A549 (cell line): Measurements from ENCODE around the gene TGM3. TPM values are rescaled to one million over a fixed set of nuclear protein-coding genes. Genes with fewer than 3 reads are reported as not detected.

ENCODE experiments used
- ATAC-seq, 2 experiments: fragments of 200-7000 bp in 1 of 2; fragments of >200 bp in 1 of 2; cut with Nextera tagmentation in 1 of 2; cut with Tn5 transposase in 1 of 2; 3 replicates each; pipeline versions ENCODE4 v1.8.0 to v1.9.1; 2018 to 2020; ENCODE audit warnings: mild to moderate bottlenecking in 1 of 2, moderate library complexity in 1 of 2
- CTCF ChIA-PET: fragments of 300-600 bp; sonication (Branson Sonifier 250); formaldehyde crosslinking; extraction: SDS; loops from one replicate; lab custom pipeline; 2021; ENCODE audit warnings: antibody characterized with exemption, inconsistent platforms; lab: Yijun Ruan, JAX
- POLR2A ChIA-PET: fragments of 350-600 bp; formaldehyde crosslinking; extraction: SDS; loops from one replicate; lab custom pipeline; 2021; ENCODE audit warnings: antibody characterized with exemption, inconsistent platforms; lab: Yijun Ruan, JAX
- DNase-seq, 2 experiments: peaks; one replicate each; pipeline versions ENCODE4 v3.0.0 to v3.0.0-alpha.2; 2011 to 2016; ENCODE audit warnings: low read depth in 1 of 2, low spot score in 1 of 2
- FAIRE-seq: peaks from 2 replicates; lab custom pipeline; 2011; peaks lifted over from hg19 to GRCh38; lab: Jason Lieb, UNC
- H3K27ac ChIP-seq, 2 experiments: fragments of >200 bp; sonication (Bioruptor Twin); formaldehyde crosslinking; 3 replicates each; pipeline ENCODE4 v1.5.1; 2016 to 2017
- H3K4me1 ChIP-seq: fragments of >200 bp; sonication (Bioruptor Twin); formaldehyde crosslinking; 3 replicates; pipeline ENCODE4 v1.6.1; 2016
- H3K4me2 ChIP-seq: fragments of >200 bp; sonication (Bioruptor Twin); formaldehyde crosslinking; 3 replicates; pipeline ENCODE4 v1.6.1; 2016
- H3K4me3 ChIP-seq: fragments of >200 bp; sonication (Bioruptor Twin); formaldehyde crosslinking; 3 replicates; pipeline ENCODE4 v1.5.1; 2016
- H3K9me3 ChIP-seq: fragments of >200 bp; sonication (Bioruptor Twin); formaldehyde crosslinking; 3 replicates; pipeline ENCODE4 v1.6.1; 2016
- BCL3 ChIP-seq: fragments of >200 bp; sonication (Bioruptor Twin); formaldehyde crosslinking; IDR thresholded peaks from 3 replicates; pipeline ENCODE4 v1.6.1; 2016
- BHLHE40 ChIP-seq: IDR thresholded peaks from 2 replicates; pipeline ENCODE4 v1.6.1; 2012; ENCODE audit warnings: low read depth, low read length, inconsistent platforms
- CBX2 ChIP-seq: fragments of 200-600 bp; sonication (generic); IDR thresholded peaks from 2 replicates; pipeline ENCODE4 v1.6.1; 2016; ENCODE audit warnings: low read depth, mild to moderate bottlenecking, borderline replicate concordance
- CBX8 ChIP-seq: fragments of 200-600 bp; sonication (generic); IDR thresholded peaks from 2 replicates; pipeline ENCODE4 v1.6.1; 2016
- CHD2 ChIP-seq: fragments of 150-350 bp; IDR thresholded peaks from 2 replicates; pipeline ENCODE4 v1.6.1; 2014; ENCODE audit warnings: low read length; ENCODE audit not compliant: partially characterized antibody
- EHF ChIP-seq: fragments of 250-450 bp; sonication (Bioruptor Pico); IDR thresholded peaks from 2 replicates; pipeline ENCODE4 v1.5.0; 2020; ENCODE audit warnings: mild to moderate bottlenecking
- EHMT2 ChIP-seq: fragments of 200-600 bp; sonication (generic); IDR thresholded peaks from 2 replicates; pipeline ENCODE4 v1.6.1; 2016; ENCODE audit warnings: antibody characterized with exemption, low read depth, mild to moderate bottlenecking, moderate library complexity
- ELK1 ChIP-seq: fragments of 150-350 bp; IDR thresholded peaks from 2 replicates; pipeline ENCODE4 v1.6.1; 2014; ENCODE audit warnings: low read depth, mild to moderate bottlenecking, low read length
- ESRRA ChIP-seq: fragments of 150-350 bp; IDR thresholded peaks from 2 replicates; pipeline ENCODE4 v1.6.1; 2014; ENCODE audit warnings: mild to moderate bottlenecking, low read length, borderline replicate concordance
- FOSB ChIP-seq: fragments of 250-450 bp; sonication (Bioruptor Pico); IDR thresholded peaks from 2 replicates; pipeline ENCODE4 v1.5.0; 2020; ENCODE audit warnings: mild to moderate bottlenecking, moderate library complexity
- FOSL2 ChIP-seq, 2 experiments: fragments of 450-650 bp in 1 of 2; fragments of >200 bp in 1 of 2; sonication (Bioruptor Twin) in 1 of 2; formaldehyde crosslinking; IDR thresholded peaks; 2 replicates each; pipeline versions ENCODE4 v1.5.0 to v1.6.1; 2016 to 2020; ENCODE audit warnings: mild to moderate bottlenecking in 1 of 2, moderate library complexity in 1 of 2
- GATA3 ChIP-seq: IDR thresholded peaks from 2 replicates; pipeline ENCODE4 v1.6.1; 2012; ENCODE audit warnings: borderline replicate concordance
- HES2 ChIP-seq: fragments of >200 bp; sonication (Bioruptor Twin); formaldehyde crosslinking; IDR thresholded peaks from 2 replicates; pipeline ENCODE4 v1.6.1; 2016
- HEYL ChIP-seq: fragments of 250-450 bp; sonication (Bioruptor Pico); IDR thresholded peaks from 2 replicates; pipeline ENCODE4 v1.8.0; 2021; ENCODE audit warnings: mild to moderate bottlenecking, moderate library complexity
- JUN ChIP-seq, 2 experiments: fragments of >200 bp; sonication (Bioruptor Twin); formaldehyde crosslinking; IDR thresholded peaks; 2 replicates in 1 of 2; 3 replicates in 1 of 2; pipeline ENCODE4 v1.6.1; 2016 to 2017
- JUNB ChIP-seq: fragments of >200 bp; sonication (Bioruptor Twin); formaldehyde crosslinking; IDR thresholded peaks from 2 replicates; pipeline ENCODE4 v1.6.1; 2016
- MYC ChIP-seq: IDR thresholded peaks from 2 replicates; pipeline ENCODE4 v1.6.1; 2012; ENCODE audit warnings: mild to moderate bottlenecking, inconsistent platforms, low read length, improper control_type of control experiment, borderline replicate concordance
- NPAS2 ChIP-seq: fragments of 250-450 bp; sonication (Bioruptor Pico); IDR thresholded peaks from 2 replicates; pipeline ENCODE4 v1.8.0; 2022; ENCODE audit warnings: mild to moderate bottlenecking, moderate library complexity, borderline replicate concordance
- NR3C1 ChIP-seq: fragments of >200 bp; sonication (Bioruptor Twin); formaldehyde crosslinking; IDR thresholded peaks from 3 replicates; pipeline ENCODE4 v1.6.1; 2017
- PBX3 ChIP-seq: IDR thresholded peaks from 2 replicates; pipeline ENCODE4 v1.6.1; 2012
- POLR2A ChIP-seq: IDR thresholded peaks from 2 replicates; pipeline ENCODE4 v1.6.1; 2012; ENCODE audit warnings: mild to moderate bottlenecking, low read length
- RAD21 ChIP-seq, 2 experiments: fragments of >200 bp in 1 of 2; sonication (Bioruptor Twin) in 1 of 2; formaldehyde crosslinking in 1 of 2; IDR thresholded peaks in 1 of 2; conservative IDR thresholded peaks in 1 of 2; 2 replicates in 1 of 2; 3 replicates in 1 of 2; pipeline ENCODE4 v1.6.1; 2012 to 2018; ENCODE audit warnings: inconsistent platforms in 1 of 2
- RARB ChIP-seq: fragments of 250-450 bp; sonication (Bioruptor Pico); IDR thresholded peaks from 2 replicates; pipeline ENCODE4 v1.8.0; 2021; ENCODE audit warnings: mild to moderate bottlenecking, moderate library complexity
- RCOR1 ChIP-seq: fragments of 150-350 bp; IDR thresholded peaks from 2 replicates; pipeline ENCODE4 v1.6.1; 2014; ENCODE audit warnings: antibody characterized with exemption, low read length, low read depth
- REST ChIP-seq: fragments of 200-600 bp; sonication (generic); IDR thresholded peaks from 2 replicates; pipeline ENCODE4 v1.6.1; 2016; ENCODE audit warnings: antibody characterized with exemption, mild to moderate bottlenecking, moderate library complexity
- RNF2 ChIP-seq: fragments of 200-600 bp; sonication (generic); IDR thresholded peaks from 2 replicates; pipeline ENCODE4 v1.6.1; 2016; ENCODE audit warnings: low read depth, mild to moderate bottlenecking, antibody characterized with exemption, moderate library complexity, borderline replicate concordance
- SMC3 ChIP-seq: fragments of >200 bp; sonication (Bioruptor Twin); formaldehyde crosslinking; IDR thresholded peaks from 3 replicates; pipeline ENCODE4 v1.6.1; 2018; ENCODE audit warnings: inconsistent platforms
- SREBF2 ChIP-seq: fragments of 450-650 bp; IDR thresholded peaks from 2 replicates; pipeline ENCODE4 v1.6.1; 2014; ENCODE audit warnings: mild to moderate bottlenecking, moderate library complexity
- ZFP36 ChIP-seq: fragments of 450-650 bp; IDR thresholded peaks from 2 replicates; pipeline ENCODE4 v1.6.1; 2014; ENCODE audit warnings: borderline replicate concordance; ENCODE audit not compliant: partially characterized antibody
- ZNF302 ChIP-seq: fragments of 250-450 bp; sonication (Bioruptor Pico); IDR thresholded peaks from 2 replicates; pipeline ENCODE4 v1.9.0; 2021; ENCODE audit warnings: inconsistent platforms, mild to moderate bottlenecking, moderate library complexity
- WGBS: methylation state at CpG from one replicate; pipeline ENCODE4 v1.1.6; 2017; ENCODE audit errors: missing lambda C conversion rate; 5-methylcytosine and 5-hydroxymethylcytosine counted together
- polyA plus RNA-seq, 4 experiments: library from polyadenylated mRNA; depleted of rRNA in 3 of 4; stranded (reverse); fragments of >200 nt; fragmentation: RNase III in 1 of 4; extraction: RNeasy Plus Mini Kit Qiagen cat#74134 plus additional on column Dnase treatment in 1 of 4; gene quantifications; 2 replicates in 3 of 4; 3 replicates in 1 of 4; pipeline ENCODE4 v1.2.3, GENCODE V29; 2011 to 2017

TGM3 gene
- polyA plus RNA-seq, 2 of the 4 experiments (the other 2 are of a cell fraction) = 0.03 to 0.14 TPM

GRCh38 chr20:2335096-2335870, 39.5 kb downstream of the TGM3 start:
- H3K9me3 ChIP-seq = no peaks in the 10 kb centered on the region
- ATAC-seq (no peak; a peak in 1 of 6 replicates), DNase-seq (no peak), FAIRE-seq (no peak)
- CTCF ChIA-PET = interaction anchor here (0.6 to 1.1 kb wide), 2 partner anchors 72 to 460 kb away, joined by 3 read pairs; no protein-coding TSS in a partner anchor
- H3K4me1 ChIP-seq = no peaks in the 10 kb centered on the region
- no peak overlapping the region for H3K4me2 ChIP-seq
- no peak overlapping the region for H3K4me3 ChIP-seq
- TF ChIP-seq CBX2 (no peak), HEYL (CRISPR knock-in tag) (no peak), BCL3 (no peak), BHLHE40 (no peak), FOSL2 (IDR thresholded peaks at IDR 0.05) (no peak), FOSL2 (CRISPR knock-in tag; IDR thresholded peaks at IDR 0.05) (no peak), GATA3 (no peak), NPAS2 (no peak), POLR2A (no peak), ZFP36 (no peak), PBX3 (no peak), JUNB (no peak), HES2 (no peak), CBX8 (no peak), NR3C1 (no peak), SMC3 (no peak), RNF2 (no peak), SREBF2 (no peak), EHMT2 (no peak), REST (no peak)
- WGBS = 76% methylated on average over 9 of the region's 9 CpGs
- H3K27ac ChIP-seq = no peak overlapping the region
- POLR2A ChIA-PET = no interaction called here

GRCh38 chr20:2336471-2336870, 40.7 kb downstream of the TGM3 start:
- no peaks in the 10 kb centered on the region for H3K4me1 ChIP-seq
- 67% methylated on average over 4 of the region's 4 CpGs for WGBS
- ATAC-seq (no peak), DNase-seq (no peak), FAIRE-seq (no peak)
- H3K4me2 ChIP-seq = no peak overlapping the region
- no peaks in the 10 kb centered on the region for H3K9me3 ChIP-seq
- no peak overlapping the region for H3K27ac ChIP-seq
- ChIA-PET CTCF (interaction anchor here (0.8 to 1.0 kb wide), 2 partner anchors 12 to 163 kb away, joined by 3 read pairs; no protein-coding TSS in a partner anchor), POLR2A (no interaction called here)
- H3K4me3 ChIP-seq = no peak overlapping the region
- TF ChIP-seq HES2 = no peak
- TF ChIP-seq ESRRA = no peak
- TF ChIP-seq EHMT2 = no peak
- no peak for TF ChIP-seq JUN (IDR thresholded peaks at IDR 0.05)
- no peak for TF ChIP-seq RCOR1
- no peak for TF ChIP-seq POLR2A
- TF ChIP-seq ZNF302 (CRISPR knock-in tag) = no peak
- TF ChIP-seq FOSB (CRISPR knock-in tag) = no peak
- no peak for TF ChIP-seq ZFP36
- TF ChIP-seq ELK1 = no peak
- TF ChIP-seq MYC = no peak
- TF ChIP-seq RAD21 (conservative IDR thresholded peaks at IDR 0.05 in 1 of 2, IDR thresholded peaks at IDR 0.05 in 1 of 2) = no peak
- TF ChIP-seq CHD2 = no peak
- TF ChIP-seq RARB (CRISPR knock-in tag) = no peak
- no peak for TF ChIP-seq EHF (CRISPR knock-in tag)
